ENCODE measurements around the gene GNAT2.

The GNAT2 gene

GRCh38 chr1:109626682-109627408 is 7.4 kb upstream of the GNAT2 start:
- DNase-seq: no peak

- no peak for DNase-seq
Measured at GRCh38 chr1:109625601-109626560, 6.5 kb upstream of the GNAT2 start.

GRCh38 chr1:109625176-109625575 is 5.8 kb upstream of the GNAT2 start:
- no peak for DNase-seq

GRCh38 chr1:109624201-109625010 is 5.0 kb upstream of the GNAT2 start:
- DNase-seq: peak; percentile 41

- DNase-seq: no peak
Measured at GRCh38 chr1:109623601-109624161, 4.3 kb upstream of the GNAT2 start.

- DNase-seq: no peak
Measured at GRCh38 chr1:109622895-109623294, 3.5 kb upstream of the GNAT2 start.

GRCh38 chr1:109622137-109622892 is 2.9 kb upstream of the GNAT2 start:
- DNase-seq: no peak

GRCh38 chr1:109621379-109622136 is 2.1 kb upstream of the GNAT2 start:
- DNase-seq: peak; percentile 13

- DNase-seq: peak; percentile 100
Measured at GRCh38 chr1:109620841-109621286, 1.4 kb upstream of the GNAT2 start.

- no peak for DNase-seq
Measured at GRCh38 chr1:109620401-109620791, 980 bp upstream of the GNAT2 start.

- no peak for DNase-seq
Measured at GRCh38 chr1:109618661-109619575, 498 bp downstream of the GNAT2 start.

- DNase-seq: peak; percentile 16
Measured at GRCh38 chr1:109617291-109617801, 2.1 kb downstream of the GNAT2 start.

GRCh38 chr1:109616391-109616790 is 3.0 kb downstream of the GNAT2 start:
- no peak for DNase-seq

GRCh38 chr1:109615879-109616278 is 3.5 kb downstream of the GNAT2 start:
- DNase-seq: peak; percentile 24

- DNase-seq: no peak
Measured at GRCh38 chr1:109613361-109614147, 5.9 kb downstream of the GNAT2 start.

GRCh38 chr1:109611308-109611990 is 8.0 kb downstream of the GNAT2 start:
- DNase-seq: no peak

GRCh38 chr1:109610609-109611307 is 8.7 kb downstream of the GNAT2 start:
- DNase-seq: no peak

GRCh38 chr1:109609881-109610280 is 9.5 kb downstream of the GNAT2 start:
- DNase-seq: no peak

Data from CD4-positive, alpha-beta T cell treated with Interleukin-6 for 4 hours (primary cell).